ENCODE measurements around the gene KIAA1549. TPM values are rescaled to one million over a fixed set of nuclear protein-coding genes. Genes with fewer than 3 reads are reported as not detected.

Gene KIAA1549
- total RNA-seq, 1 experiment from 2014 or later: 14.1 TPM

- Histone ChIP-seq H3K4me1 (ENCODE audit: control insufficient read depth, insufficient read depth, low read length) (no peaks in the 10 kb centered on the region), H3K9me3 (ENCODE audit: control insufficient read depth, insufficient read depth, low read depth, low read length) (no peaks in the 10 kb centered on the region), H3K27ac (ENCODE audit: low read length) (no peak overlapping the region), H3K4me3 (ENCODE audit: low read depth in 2 of 2, low read length in 2 of 2) (no peak overlapping the region), H3K27me3 (ENCODE audit: control insufficient read depth, insufficient read depth, low read length) (no peaks in the 10 kb centered on the region), H3K36me3 (ENCODE audit: control insufficient read depth, insufficient read depth, low read length) (no peaks in the 10 kb centered on the region)
- ChIA-PET CTCF (no interaction called here), POLR2A (no interaction called here)
- TF ChIP-seq SIN3A (IDR thresholded peaks at IDR 0.05; ENCODE audit: borderline replicate concordance, insufficient read depth, low read depth, low read length): no peak
- no peak for TF ChIP-seq TCF7L2 (IDR thresholded peaks at IDR 0.05; ENCODE audit: low read depth, low read length)
- TF ChIP-seq, protein P1, sequence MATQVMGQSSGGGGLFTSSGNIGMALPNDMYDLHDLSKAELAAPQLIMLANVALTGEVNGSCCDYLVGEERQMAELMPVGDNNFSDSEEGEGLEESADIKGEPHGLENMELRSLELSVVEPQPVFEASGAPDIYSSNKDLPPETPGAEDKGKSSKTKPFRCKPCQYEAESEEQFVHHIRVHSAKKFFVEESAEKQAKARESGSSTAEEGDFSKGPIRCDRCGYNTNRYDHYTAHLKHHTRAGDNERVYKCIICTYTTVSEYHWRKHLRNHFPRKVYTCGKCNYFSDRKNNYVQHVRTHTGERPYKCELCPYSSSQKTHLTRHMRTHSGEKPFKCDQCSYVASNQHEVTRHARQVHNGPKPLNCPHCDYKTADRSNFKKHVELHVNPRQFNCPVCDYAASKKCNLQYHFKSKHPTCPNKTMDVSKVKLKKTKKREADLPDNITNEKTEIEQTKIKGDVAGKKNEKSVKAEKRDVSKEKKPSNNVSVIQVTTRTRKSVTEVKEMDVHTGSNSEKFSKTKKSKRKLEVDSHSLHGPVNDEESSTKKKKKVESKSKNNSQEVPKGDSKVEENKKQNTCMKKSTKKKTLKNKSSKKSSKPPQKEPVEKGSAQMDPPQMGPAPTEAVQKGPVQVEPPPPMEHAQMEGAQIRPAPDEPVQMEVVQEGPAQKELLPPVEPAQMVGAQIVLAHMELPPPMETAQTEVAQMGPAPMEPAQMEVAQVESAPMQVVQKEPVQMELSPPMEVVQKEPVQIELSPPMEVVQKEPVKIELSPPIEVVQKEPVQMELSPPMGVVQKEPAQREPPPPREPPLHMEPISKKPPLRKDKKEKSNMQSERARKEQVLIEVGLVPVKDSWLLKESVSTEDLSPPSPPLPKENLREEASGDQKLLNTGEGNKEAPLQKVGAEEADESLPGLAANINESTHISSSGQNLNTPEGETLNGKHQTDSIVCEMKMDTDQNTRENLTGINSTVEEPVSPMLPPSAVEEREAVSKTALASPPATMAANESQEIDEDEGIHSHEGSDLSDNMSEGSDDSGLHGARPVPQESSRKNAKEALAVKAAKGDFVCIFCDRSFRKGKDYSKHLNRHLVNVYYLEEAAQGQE (IDR thresholded peaks at IDR 0.05; ENCODE audit: insufficient read depth in 1 of 2, low read depth in 2 of 2, low read length in 1 of 2): no peak
- TF ChIP-seq POLR2AphosphoS5 (IDR thresholded peaks at IDR 0.05; ENCODE audit: low read depth, low read length): no peak
- TF ChIP-seq, protein P2, sequence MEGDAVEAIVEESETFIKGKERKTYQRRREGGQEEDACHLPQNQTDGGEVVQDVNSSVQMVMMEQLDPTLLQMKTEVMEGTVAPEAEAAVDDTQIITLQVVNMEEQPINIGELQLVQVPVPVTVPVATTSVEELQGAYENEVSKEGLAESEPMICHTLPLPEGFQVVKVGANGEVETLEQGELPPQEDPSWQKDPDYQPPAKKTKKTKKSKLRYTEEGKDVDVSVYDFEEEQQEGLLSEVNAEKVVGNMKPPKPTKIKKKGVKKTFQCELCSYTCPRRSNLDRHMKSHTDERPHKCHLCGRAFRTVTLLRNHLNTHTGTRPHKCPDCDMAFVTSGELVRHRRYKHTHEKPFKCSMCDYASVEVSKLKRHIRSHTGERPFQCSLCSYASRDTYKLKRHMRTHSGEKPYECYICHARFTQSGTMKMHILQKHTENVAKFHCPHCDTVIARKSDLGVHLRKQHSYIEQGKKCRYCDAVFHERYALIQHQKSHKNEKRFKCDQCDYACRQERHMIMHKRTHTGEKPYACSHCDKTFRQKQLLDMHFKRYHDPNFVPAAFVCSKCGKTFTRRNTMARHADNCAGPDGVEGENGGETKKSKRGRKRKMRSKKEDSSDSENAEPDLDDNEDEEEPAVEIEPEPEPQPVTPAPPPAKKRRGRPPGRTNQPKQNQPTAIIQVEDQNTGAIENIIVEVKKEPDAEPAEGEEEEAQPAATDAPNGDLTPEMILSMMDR (IDR thresholded peaks at IDR 0.05): no peak
- intact Hi-C loops (cut with micrococcal nuclease; ENCODE audit: unreplicated experiment): no loop called here
- no peak for DNase-seq (ENCODE audit: low read depth, low spot score)
- in situ Hi-C loops (cut with HindIII; ENCODE audit: low pct_unique_long_range_greater_than_20kb, low sequenced_read_pairs): no loop called here
- no peak for ATAC-seq
- BruUV-seq (replicated peaks): no TSS peak
Observed at GRCh38 chr7:138863931-138864330, 117.3 kb downstream of the KIAA1549 start.

- no peak overlapping the region for H3K27ac ChIP-seq (ENCODE audit: low read length)
- DNase-seq (ENCODE audit: low read depth, low spot score) (no peak), ATAC-seq (no peak)
- no peaks in the 10 kb centered on the region for H3K36me3 ChIP-seq (ENCODE audit: control insufficient read depth, insufficient read depth, low read length)
- H3K4me1 ChIP-seq (ENCODE audit: control insufficient read depth, insufficient read depth, low read length): no peaks in the 10 kb centered on the region
- no peaks in the 10 kb centered on the region for H3K27me3 ChIP-seq (ENCODE audit: control insufficient read depth, insufficient read depth, low read length)
- in situ Hi-C loops (cut with HindIII; ENCODE audit: low pct_unique_long_range_greater_than_20kb, low sequenced_read_pairs) (no loop called here), intact Hi-C loops (cut with micrococcal nuclease; ENCODE audit: unreplicated experiment) (no loop called here)
- H3K4me3 ChIP-seq (ENCODE audit: low read depth in 2 of 2, low read length in 2 of 2): no peak overlapping the region
- H3K9me3 ChIP-seq (ENCODE audit: control insufficient read depth, insufficient read depth, low read depth, low read length): no peaks in the 10 kb centered on the region
- TF ChIP-seq, protein P2 (IDR thresholded peaks at IDR 0.05): no peak
- TF ChIP-seq SIN3A (IDR thresholded peaks at IDR 0.05; ENCODE audit: borderline replicate concordance, insufficient read depth, low read depth, low read length) (no peak), POLR2AphosphoS5 (IDR thresholded peaks at IDR 0.05; ENCODE audit: low read depth, low read length) (no peak), TCF7L2 (IDR thresholded peaks at IDR 0.05; ENCODE audit: low read depth, low read length) (no peak)
- TF ChIP-seq, protein P1 (IDR thresholded peaks at IDR 0.05; ENCODE audit: insufficient read depth in 1 of 2, low read depth in 2 of 2, low read length in 1 of 2): no peak
- ChIA-PET POLR2A (no interaction called here), CTCF (no interaction called here)
- no TSS peak for BruUV-seq (replicated peaks)
Observed at GRCh38 chr7:138861051-138861450, 120.1 kb downstream of the KIAA1549 start.
